Activated T-helper 9 cell treated with anti-CD3 and anti-CD28 coated beads, Interleukin-2, amount 50 U/mL, for 16 hours (primary cell): ENCODE results near the gene USP13.
"Not testable (repeated sequence)": the region's sequence is repeated elsewhere in the genome, so short reads cannot be mapped to it uniquely, and the experiment has no call there.

Experiments
- DNase-seq: peaks from one replicate; pipeline ENCODE4 v3.0.0-alpha.2; 2020; ENCODE audit warnings: low read depth

USP13 gene

GRCh38 chr3:179734497-179735281 is 81.8 kb downstream of the USP13 start:
- DNase-seq: no peak

- no peak for DNase-seq
These were observed 82.5 kb downstream of the USP13 start for GRCh38 chr3:179735321-179735720.

- no peak for DNase-seq
These were observed 86.2 kb downstream of the USP13 start for GRCh38 chr3:179738998-179739397.

- DNase-seq: no peak
These were observed 87.2 kb downstream of the USP13 start for GRCh38 chr3:179739816-179740594.

GRCh38 chr3:179743913-179744312 is 91.1 kb downstream of the USP13 start:
- no peak for DNase-seq

- DNase-seq: no peak
These were observed 91.8 kb downstream of the USP13 start for GRCh38 chr3:179744667-179745066.

- no peak for DNase-seq
These were observed 92.2 kb downstream of the USP13 start for GRCh38 chr3:179745079-179745478.

- no peak for DNase-seq
These were observed 92.9 kb downstream of the USP13 start for GRCh38 chr3:179745716-179746115.

- no peak for DNase-seq
These were observed 98.0 kb downstream of the USP13 start for GRCh38 chr3:179750720-179751328.

- no peak for DNase-seq
These were observed 108.1 kb downstream of the USP13 start for GRCh38 chr3:179760944-179761343.

- no peak for DNase-seq
These were observed 112.6 kb downstream of the USP13 start for GRCh38 chr3:179765396-179765795.

- no peak for DNase-seq
These were observed 113.7 kb downstream of the USP13 start for GRCh38 chr3:179766416-179767133.

- no peak for DNase-seq
These were observed 115.2 kb downstream of the USP13 start for GRCh38 chr3:179768080-179768479.

- DNase-seq: no peak
These were observed 116.8 kb downstream of the USP13 start for GRCh38 chr3:179769411-179770247.

GRCh38 chr3:179771797-179772196 is 119.0 kb downstream of the USP13 start:
- DNase-seq: no peak

GRCh38 chr3:179772297-179772696 is 119.5 kb downstream of the USP13 start:
- DNase-seq: no peak

GRCh38 chr3:179775416-179776122 is 122.7 kb downstream of the USP13 start:
- no peak for DNase-seq

- not testable (repeated sequence) for DNase-seq
These were observed 130.0 kb downstream of the USP13 start for GRCh38 chr3:179782841-179783240.

GRCh38 chr3:179788996-179789395 is 136.2 kb downstream of the USP13 start:
- DNase-seq: no peak

GRCh38 chr3:179791793-179792192 is 139.0 kb downstream of the USP13 start:
- DNase-seq: no peak

GRCh38 chr3:179794355-179794754 is 141.5 kb downstream of the USP13 start:
- no peak for DNase-seq
